ENCODE measurements around the gene CSTPP1. TPM values are rescaled to one million over a fixed set of nuclear protein-coding genes. Genes with fewer than 3 reads are reported as not detected.

Gene CSTPP1
- total and polyA plus RNA-seq, 2 of the 8 experiments (the other 6 are each of a cell fraction or from before 2014, with no cell fraction given) = 24.2 to 28.7 TPM

GRCh38 chr11:47176328-47177228 lies 240.0 kb downstream of the CSTPP1 start, which contains the start of gene ARFGAP2:
Gene ARFGAP2 (minus strand): TSS chr11:47176879. CDS start chr11:47176853, 26 bp downstream.
- H2AFZ ChIP-seq (ENCODE audit: low read length) = no peak within 1 kb of the TSS
- peak within 1 kb of the TSS; percentile 72 to 93 (median 90) for H3K4me3 ChIP-seq (ENCODE audit: extremely low read depth in 1 of 4, insufficient read depth in 2 of 4, low read depth in 3 of 4, low read length in 4 of 4)
- H2BK15ac ChIP-seq (ENCODE audit: low read length) = peak within 1 kb of the TSS; percentile 97; the same call in 1 of the 2 replicates
- DNase-seq (ENCODE audit: low read depth in 1 of 2, low spot score in 2 of 2) (peak in 1 of 2 experiments; percentile 93), FAIRE-seq (no peak)
- 0 out of 2 replicates have a peak within 1 kb of the TSS, but pooled peaks have one; percentile 48 for H2BK20ac ChIP-seq (ENCODE audit: low read length)
- no peaks in the 10 kb centered on the region for H3K9me3 ChIP-seq (ENCODE audit: insufficient read depth in 2 of 2, low read depth in 1 of 2, low read length in 1 of 2)
- peak within 1 kb of the TSS; percentile 95 for H3K56ac ChIP-seq (replicated peaks; ENCODE audit: insufficient read length, low read depth, low read length)
- H3K36me3 ChIP-seq (ENCODE audit: control insufficient read depth in 2 of 4, insufficient read depth in 4 of 4, low read length in 3 of 4) = peaks cover 16 to 33% (median 30%) of the 10 kb centered on the region in 4 experiments; a peak in 7 of 8 replicates
- 2% methylated on average over 68 of the region's 89 CpGs; no CpG with 5 or more reads in 1 of the 2 experiments for WGBS, 2 experiments (ENCODE audit: extremely low coverage in 1 of 2, insufficient coverage in 1 of 2, insufficient read length in 1 of 2, insufficient replicate concordance in 2 of 2, low coverage in 1 of 2, low lambda C conversion rate in 2 of 2, missing lambda C conversion rate in 1 of 2)
- peak within 1 kb of the TSS; percentile 99 for H2BK5ac ChIP-seq (ENCODE audit: low read depth, low read length)
- H3K4me2 ChIP-seq (ENCODE audit: insufficient read depth in 1 of 2, low read depth in 2 of 2, low read length in 2 of 2) = peak within 1 kb of the TSS; percentile 94 to 98
- peaks cover 19% of the 10 kb centered on the region for H3K79me1 ChIP-seq (ENCODE audit: low read depth, low read length)
- H4K91ac ChIP-seq (replicated peaks; ENCODE audit: insufficient read length, low read length) = peak within 1 kb of the TSS; percentile 90
- peak within 1 kb of the TSS; percentile 88 for H2AK5ac ChIP-seq (ENCODE audit: low read depth, low read length)
- peak within 1 kb of the TSS; percentile 83 to 98 (median 98) for H3K9ac ChIP-seq (replicated peaks in 1 of 4; ENCODE audit: extremely low read depth in 1 of 4, low read depth in 3 of 4, low read length in 3 of 4)
- H3K79me2 ChIP-seq (ENCODE audit: control insufficient read depth in 1 of 2, insufficient read depth in 2 of 2, low read length in 2 of 2) = peaks cover 8 to 45% of the 10 kb centered on the region in 2 experiments
- no peak within 1 kb of the TSS for H3K14ac ChIP-seq (ENCODE audit: insufficient read length)
- H2BK120ac ChIP-seq (replicated peaks; ENCODE audit: low read depth, low read length) = no peak within 1 kb of the TSS
- H3K4ac ChIP-seq (replicated peaks; ENCODE audit: insufficient read length, low read depth, low read length) = peak within 1 kb of the TSS; percentile 64
- H3K23ac ChIP-seq (ENCODE audit: insufficient read length) = no peak within 1 kb of the TSS
- peak within 1 kb of the TSS; percentile 99 for H4K5ac ChIP-seq (ENCODE audit: insufficient read length, low read depth, low read length)
- peaks cover 0 to 8% (median 1%) of the 10 kb centered on the region in 4 experiments; a peak in 5 of 7 replicates for H3K4me1 ChIP-seq (replicated peaks in 1 of 4; ENCODE audit: control insufficient read depth in 3 of 4, insufficient read depth in 4 of 4, low read length in 3 of 4)
- peak within 1 kb of the TSS; percentile 99; the same call in 1 of the 2 replicates for H4K8ac ChIP-seq (ENCODE audit: extremely low read depth, insufficient read depth, low read length)
- no peaks in the 10 kb centered on the region for H3K27me3 ChIP-seq (replicated peaks in 1 of 4; ENCODE audit: control insufficient read depth in 3 of 4, extremely low read depth in 1 of 4, insufficient read depth in 3 of 4, low read length in 3 of 4)
- H3K27ac ChIP-seq (ENCODE audit: low read depth, low read length) = peak within 1 kb of the TSS; percentile 93
- POLR2A ChIA-PET (ENCODE audit: partially characterized antibody) = interaction anchor here (0.8 to 4.5 kb wide), 11 partner anchors 9 to 91 kb away, joined by 3 to 35 read pairs (median 6); partner anchors contain the start of genes ACP2, DDB2, NR1H3 and PACSIN3
- CTCF ChIA-PET (ENCODE audit: partially characterized antibody) = interaction anchor here (0.6 to 16.6 kb wide), 14 partner anchors 12 to 290 kb away, joined by 3 to 247 read pairs (median 11); partner anchors contain the start of genes ACP2, DDB2, NR1H3 and PACSIN3
- H3K18ac ChIP-seq (ENCODE audit: extremely low read depth, low read length) = peak within 1 kb of the TSS; percentile 98
- H2BK12ac ChIP-seq (ENCODE audit: low read depth, low read length) = peak within 1 kb of the TSS; percentile 90
- H3K23me2 ChIP-seq (ENCODE audit: low read depth, low read length) = peaks cover 8% of the 10 kb centered on the region
- peaks cover 0 to 7% of the 10 kb centered on the region in 2 experiments for H4K20me1 ChIP-seq (replicated peaks in 1 of 2; ENCODE audit: control insufficient read depth in 1 of 2, insufficient read depth in 2 of 2, low read length in 2 of 2)
- TF ChIP-seq POLR2AphosphoS5 (IDR thresholded peaks at IDR 0.05; ENCODE audit: low read depth, low read length) (peak; percentile 27; the same call in 1 of the 2 replicates), MAX (IDR thresholded peaks at IDR 0.05) (peak; percentile 16; the same call in 1 of the 2 replicates), E2F6 (IDR thresholded peaks at IDR 0.05) (no peak), MAFK (IDR thresholded peaks at IDR 0.05; ENCODE audit: low read depth, low read length) (no peak), POLR2A (IDR thresholded peaks at IDR 0.05; ENCODE audit: control extremely low read depth in 1 of 2, low read depth in 2 of 2, low read length in 2 of 2) (peak in 1 of 2 experiments; percentile 78; a peak in 2 of 3 replicates), CHD2 (IDR thresholded peaks at IDR 0.05; ENCODE audit: low read length) (no peak), EGR1 (IDR thresholded peaks at IDR 0.05; ENCODE audit: borderline replicate concordance, low read depth, low read length) (no peak), EZH2 (IDR thresholded peaks at IDR 0.05; ENCODE audit: low read depth, low read length, severe bottlenecking) (no peak), JUN (IDR thresholded peaks at IDR 0.05; ENCODE audit: low read depth, low read length) (no peak), SIX5 (IDR thresholded peaks at IDR 0.05; ENCODE audit: low read depth, low read length) (no peak)
